ENCODE data around the gene PCARE. TPM values are rescaled to one million over a fixed set of nuclear protein-coding genes. Genes with fewer than 3 reads are reported as not detected.

The PCARE gene
- total and polyA plus RNA-seq, 2 of the 8 experiments (the other 6 are each of a cell fraction or from before 2014, with no cell fraction given): not detected

DNA sequence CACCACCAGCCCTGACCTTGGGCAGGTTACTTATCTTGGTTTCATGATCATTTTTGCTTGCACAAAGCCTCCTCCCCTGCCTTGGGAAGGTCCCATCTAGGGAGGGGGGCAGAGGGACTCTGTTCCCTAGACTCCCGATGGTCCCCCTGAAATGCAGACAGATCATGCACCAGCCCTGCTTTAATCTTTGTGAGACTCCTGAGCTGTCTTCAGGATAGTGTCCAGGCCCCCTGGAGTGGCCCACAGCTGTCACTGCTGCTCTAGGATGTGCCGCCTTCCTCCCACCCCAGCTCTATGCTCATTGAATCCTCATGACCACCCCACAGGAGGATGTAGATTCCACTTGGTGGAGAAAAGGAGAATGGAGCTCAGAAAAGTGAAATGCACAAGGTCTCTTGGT, 28.0 kb downstream of the PCARE start (continued):
- TF ChIP-seq, protein P1, sequence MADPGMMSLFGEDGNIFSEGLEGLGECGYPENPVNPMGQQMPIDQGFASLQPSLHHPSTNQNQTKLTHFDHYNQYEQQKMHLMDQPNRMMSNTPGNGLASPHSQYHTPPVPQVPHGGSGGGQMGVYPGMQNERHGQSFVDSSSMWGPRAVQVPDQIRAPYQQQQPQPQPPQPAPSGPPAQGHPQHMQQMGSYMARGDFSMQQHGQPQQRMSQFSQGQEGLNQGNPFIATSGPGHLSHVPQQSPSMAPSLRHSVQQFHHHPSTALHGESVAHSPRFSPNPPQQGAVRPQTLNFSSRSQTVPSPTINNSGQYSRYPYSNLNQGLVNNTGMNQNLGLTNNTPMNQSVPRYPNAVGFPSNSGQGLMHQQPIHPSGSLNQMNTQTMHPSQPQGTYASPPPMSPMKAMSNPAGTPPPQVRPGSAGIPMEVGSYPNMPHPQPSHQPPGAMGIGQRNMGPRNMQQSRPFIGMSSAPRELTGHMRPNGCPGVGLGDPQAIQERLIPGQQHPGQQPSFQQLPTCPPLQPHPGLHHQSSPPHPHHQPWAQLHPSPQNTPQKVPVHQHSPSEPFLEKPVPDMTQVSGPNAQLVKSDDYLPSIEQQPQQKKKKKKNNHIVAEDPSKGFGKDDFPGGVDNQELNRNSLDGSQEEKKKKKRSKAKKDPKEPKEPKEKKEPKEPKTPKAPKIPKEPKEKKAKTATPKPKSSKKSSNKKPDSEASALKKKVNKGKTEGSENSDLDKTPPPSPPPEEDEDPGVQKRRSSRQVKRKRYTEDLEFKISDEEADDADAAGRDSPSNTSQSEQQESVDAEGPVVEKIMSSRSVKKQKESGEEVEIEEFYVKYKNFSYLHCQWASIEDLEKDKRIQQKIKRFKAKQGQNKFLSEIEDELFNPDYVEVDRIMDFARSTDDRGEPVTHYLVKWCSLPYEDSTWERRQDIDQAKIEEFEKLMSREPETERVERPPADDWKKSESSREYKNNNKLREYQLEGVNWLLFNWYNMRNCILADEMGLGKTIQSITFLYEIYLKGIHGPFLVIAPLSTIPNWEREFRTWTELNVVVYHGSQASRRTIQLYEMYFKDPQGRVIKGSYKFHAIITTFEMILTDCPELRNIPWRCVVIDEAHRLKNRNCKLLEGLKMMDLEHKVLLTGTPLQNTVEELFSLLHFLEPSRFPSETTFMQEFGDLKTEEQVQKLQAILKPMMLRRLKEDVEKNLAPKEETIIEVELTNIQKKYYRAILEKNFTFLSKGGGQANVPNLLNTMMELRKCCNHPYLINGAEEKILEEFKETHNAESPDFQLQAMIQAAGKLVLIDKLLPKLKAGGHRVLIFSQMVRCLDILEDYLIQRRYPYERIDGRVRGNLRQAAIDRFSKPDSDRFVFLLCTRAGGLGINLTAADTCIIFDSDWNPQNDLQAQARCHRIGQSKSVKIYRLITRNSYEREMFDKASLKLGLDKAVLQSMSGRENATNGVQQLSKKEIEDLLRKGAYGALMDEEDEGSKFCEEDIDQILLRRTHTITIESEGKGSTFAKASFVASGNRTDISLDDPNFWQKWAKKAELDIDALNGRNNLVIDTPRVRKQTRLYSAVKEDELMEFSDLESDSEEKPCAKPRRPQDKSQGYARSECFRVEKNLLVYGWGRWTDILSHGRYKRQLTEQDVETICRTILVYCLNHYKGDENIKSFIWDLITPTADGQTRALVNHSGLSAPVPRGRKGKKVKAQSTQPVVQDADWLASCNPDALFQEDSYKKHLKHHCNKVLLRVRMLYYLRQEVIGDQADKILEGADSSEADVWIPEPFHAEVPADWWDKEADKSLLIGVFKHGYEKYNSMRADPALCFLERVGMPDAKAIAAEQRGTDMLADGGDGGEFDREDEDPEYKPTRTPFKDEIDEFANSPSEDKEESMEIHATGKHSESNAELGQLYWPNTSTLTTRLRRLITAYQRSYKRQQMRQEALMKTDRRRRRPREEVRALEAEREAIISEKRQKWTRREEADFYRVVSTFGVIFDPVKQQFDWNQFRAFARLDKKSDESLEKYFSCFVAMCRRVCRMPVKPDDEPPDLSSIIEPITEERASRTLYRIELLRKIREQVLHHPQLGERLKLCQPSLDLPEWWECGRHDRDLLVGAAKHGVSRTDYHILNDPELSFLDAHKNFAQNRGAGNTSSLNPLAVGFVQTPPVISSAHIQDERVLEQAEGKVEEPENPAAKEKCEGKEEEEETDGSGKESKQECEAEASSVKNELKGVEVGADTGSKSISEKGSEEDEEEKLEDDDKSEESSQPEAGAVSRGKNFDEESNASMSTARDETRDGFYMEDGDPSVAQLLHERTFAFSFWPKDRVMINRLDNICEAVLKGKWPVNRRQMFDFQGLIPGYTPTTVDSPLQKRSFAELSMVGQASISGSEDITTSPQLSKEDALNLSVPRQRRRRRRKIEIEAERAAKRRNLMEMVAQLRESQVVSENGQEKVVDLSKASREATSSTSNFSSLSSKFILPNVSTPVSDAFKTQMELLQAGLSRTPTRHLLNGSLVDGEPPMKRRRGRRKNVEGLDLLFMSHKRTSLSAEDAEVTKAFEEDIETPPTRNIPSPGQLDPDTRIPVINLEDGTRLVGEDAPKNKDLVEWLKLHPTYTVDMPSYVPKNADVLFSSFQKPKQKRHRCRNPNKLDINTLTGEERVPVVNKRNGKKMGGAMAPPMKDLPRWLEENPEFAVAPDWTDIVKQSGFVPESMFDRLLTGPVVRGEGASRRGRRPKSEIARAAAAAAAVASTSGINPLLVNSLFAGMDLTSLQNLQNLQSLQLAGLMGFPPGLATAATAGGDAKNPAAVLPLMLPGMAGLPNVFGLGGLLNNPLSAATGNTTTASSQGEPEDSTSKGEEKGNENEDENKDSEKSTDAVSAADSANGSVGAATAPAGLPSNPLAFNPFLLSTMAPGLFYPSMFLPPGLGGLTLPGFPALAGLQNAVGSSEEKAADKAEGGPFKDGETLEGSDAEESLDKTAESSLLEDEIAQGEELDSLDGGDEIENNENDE (IDR thresholded peaks at IDR 0.05; ENCODE audit: insufficient replicate concordance, low read length): no peak
- TF ChIP-seq KDM5A (IDR thresholded peaks at IDR 0.05; ENCODE audit: low read length) (no peak), ASH2L (IDR thresholded peaks at IDR 0.05; ENCODE audit: low read length) (no peak), TEAD4 (IDR thresholded peaks at IDR 0.05; ENCODE audit: low read depth, low read length) (no peak), EP300 (IDR thresholded peaks at IDR 0.05; ENCODE audit: borderline replicate concordance in 1 of 2, low read depth in 2 of 2, low read length in 2 of 2) (no peak), SAP30 (IDR thresholded peaks at IDR 0.05; ENCODE audit: insufficient read depth, insufficient replicate concordance, low read length) (no peak), CHD1 (IDR thresholded peaks at IDR 0.05; ENCODE audit: low read depth, low read length) (no peak), BRCA1 (IDR thresholded peaks at IDR 0.05; ENCODE audit: low read depth, low read length) (no peak), SIRT6 (IDR thresholded peaks at IDR 0.05; ENCODE audit: low read length) (no peak), RAD21 (IDR thresholded peaks at IDR 0.05 in 1 of 2, conservative IDR thresholded peaks at IDR 0.05 in 1 of 2; ENCODE audit: low read depth in 2 of 2, low read length in 2 of 2) (no peak), HDAC2 (IDR thresholded peaks at IDR 0.05; ENCODE audit: borderline replicate concordance in 1 of 2, low read depth in 2 of 2, low read length in 2 of 2) (no peak)

Measured in H1 (cell line).